ENCODE results near the gene LSM14A.
A peak's percentile ranks its signal among the peaks of the same experiment; 100 is the strongest.
"Not testable (repeated sequence)": the region's sequence is repeated elsewhere in the genome, so short reads cannot be mapped to it uniquely, and the experiment has no call there.

The LSM14A gene

GRCh38 chr19:34193439-34193838 lies 21.1 kb downstream of the LSM14A start:
- DNase-seq, result no peak

- DNase-seq, result no peak
Measured at GRCh38 chr19:34193876-34194275, 21.6 kb downstream of the LSM14A start.

GRCh38 chr19:34201133-34201532 lies 28.8 kb downstream of the LSM14A start:
- DNase-seq, result no peak

- DNase-seq, result not testable (repeated sequence)
Measured at GRCh38 chr19:34205324-34205723, 33.0 kb downstream of the LSM14A start.

- no peak for DNase-seq
Measured at GRCh38 chr19:34208291-34208884, 36.1 kb downstream of the LSM14A start.

- no peak for DNase-seq
Measured at GRCh38 chr19:34209726-34210125, 37.4 kb downstream of the LSM14A start.

GRCh38 chr19:34213283-34213682 lies 41.0 kb downstream of the LSM14A start:
- no peak for DNase-seq

GRCh38 chr19:34214040-34214439 lies 41.7 kb downstream of the LSM14A start:
- DNase-seq, result no peak

- DNase-seq, result no peak
Measured at GRCh38 chr19:34215006-34215665, 42.8 kb downstream of the LSM14A start.

- DNase-seq, result no peak
Measured at GRCh38 chr19:34215666-34216038, 43.3 kb downstream of the LSM14A start.

GRCh38 chr19:34216745-34217219 lies 44.5 kb downstream of the LSM14A start:
- DNase-seq, result not testable (repeated sequence)

- no peak for DNase-seq
Measured at GRCh38 chr19:34217952-34218817, 45.9 kb downstream of the LSM14A start.

- no peak for DNase-seq
Measured at GRCh38 chr19:34218818-34219164, 46.5 kb downstream of the LSM14A start.

GRCh38 chr19:34220472-34221063 lies 48.3 kb downstream of the LSM14A start:
- DNase-seq, result peak; percentile 58

- DNase-seq, result no peak
Measured at GRCh38 chr19:34222386-34222785, 50.1 kb downstream of the LSM14A start.

GRCh38 chr19:34224996-34225658 lies 52.8 kb downstream of the LSM14A start:
- no peak for DNase-seq

- DNase-seq, result no peak
Measured at GRCh38 chr19:34225659-34226015, 53.3 kb downstream of the LSM14A start.

GRCh38 chr19:34226036-34226435 lies 53.7 kb downstream of the LSM14A start:
- no peak for DNase-seq

- no peak for DNase-seq
Measured at GRCh38 chr19:34228347-34228746, 56.0 kb downstream of the LSM14A start.

GRCh38 chr19:34228762-34229161 lies 56.5 kb downstream of the LSM14A start:
- no peak for DNase-seq

- no peak for DNase-seq
Measured at GRCh38 chr19:34229721-34230120, 57.4 kb downstream of the LSM14A start.

- DNase-seq, result no peak
Measured at GRCh38 chr19:34230820-34231219, 58.5 kb downstream of the LSM14A start.

- DNase-seq, result no peak
Measured at GRCh38 chr19:34231439-34231838, 59.1 kb downstream of the LSM14A start.
